ENCODE data around the gene SLC6A18.
A peak's percentile ranks its signal among the peaks of the same experiment; 100 is the strongest.

The SLC6A18 gene

DNA sequence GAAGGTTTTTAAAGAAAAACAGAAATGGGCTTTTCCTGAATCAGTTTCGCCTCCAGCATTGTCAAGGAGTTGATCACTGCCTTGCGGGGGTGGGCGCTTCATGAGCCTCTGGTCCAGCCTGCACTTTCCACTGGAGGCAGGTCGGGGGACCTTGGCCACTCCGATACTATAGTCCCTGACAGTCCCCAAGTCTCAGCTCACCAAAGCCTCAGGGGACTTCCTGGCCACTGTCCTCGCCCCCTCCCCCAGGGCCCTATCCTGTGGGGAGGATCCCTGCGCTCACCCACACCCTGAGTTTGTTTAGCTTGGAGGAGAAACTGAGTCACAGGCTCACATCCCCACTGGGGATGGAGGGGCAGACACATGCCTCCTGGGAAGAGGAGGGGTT is 22.4 kb upstream of the SLC6A18 start:
- DNase-seq (ENCODE audit: low read depth) = no peak

DNA sequence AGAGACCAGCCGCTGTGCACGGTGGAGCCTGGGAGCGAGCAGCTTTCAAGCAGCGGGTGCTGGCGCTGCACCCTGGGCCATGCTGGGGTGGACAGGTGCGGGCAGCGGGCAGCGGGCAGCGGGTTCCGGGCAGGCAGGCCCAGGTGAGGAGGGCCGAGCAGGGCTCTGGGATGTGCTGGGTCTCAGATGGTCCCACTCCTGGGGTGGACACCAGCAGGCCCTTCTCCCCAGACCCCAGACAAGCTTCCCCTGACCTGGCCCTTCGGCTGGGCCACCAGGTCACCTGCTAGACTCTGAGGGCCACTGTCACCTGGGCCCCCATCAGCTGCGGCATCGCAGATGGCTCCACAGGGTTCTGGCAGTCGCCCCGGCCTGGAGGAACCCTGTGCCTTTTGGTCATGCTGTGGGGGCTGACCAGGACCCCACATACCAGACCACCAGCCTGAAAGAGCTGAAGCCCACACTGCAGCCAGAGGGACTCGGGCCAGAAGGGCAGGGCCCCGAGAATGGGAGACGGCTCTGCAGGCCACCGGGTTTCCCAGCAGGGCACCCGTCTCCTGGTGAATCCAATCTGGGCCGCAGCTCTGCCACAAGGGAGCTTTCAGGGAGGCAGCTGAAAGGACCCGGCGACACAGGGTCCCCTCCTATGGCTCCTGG is 21.7 kb upstream of the SLC6A18 start:
- no peak for DNase-seq (ENCODE audit: low read depth)

DNA sequence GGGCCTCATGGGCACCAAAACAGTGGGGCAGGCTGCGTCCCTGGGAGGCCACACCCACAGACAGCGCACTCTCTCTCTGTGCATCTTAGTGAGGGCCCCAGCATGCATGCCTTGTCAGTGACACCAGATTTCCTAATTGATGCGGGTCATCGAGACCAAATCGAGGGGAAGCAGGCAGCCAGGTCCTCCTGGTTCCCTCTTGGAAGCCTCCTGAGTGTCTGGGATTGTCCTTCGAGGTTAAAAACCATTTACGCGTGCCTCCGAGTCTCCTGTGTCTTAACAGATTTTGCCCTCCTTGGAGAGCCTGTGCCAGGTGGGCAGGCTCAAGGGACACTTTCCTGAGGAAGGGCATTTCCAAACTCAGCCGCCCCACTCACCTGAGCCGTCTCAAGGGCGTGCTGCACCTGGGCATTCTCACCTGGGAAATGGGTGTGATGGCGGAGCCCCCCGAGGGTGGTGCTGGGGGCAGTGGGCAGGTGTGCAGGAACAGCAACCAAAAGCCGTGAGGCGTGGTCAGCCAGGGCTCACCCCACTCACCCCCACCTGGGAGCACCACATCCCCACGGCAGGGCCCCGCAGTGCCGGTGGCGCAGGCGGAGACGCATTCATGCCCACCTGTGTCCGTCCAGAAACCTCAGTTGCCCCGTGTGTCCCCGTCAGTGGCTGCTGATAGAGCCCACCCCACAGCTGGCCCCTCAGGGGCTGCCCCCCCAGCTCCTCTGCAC is 21.1 kb upstream of the SLC6A18 start:
- DNase-seq (ENCODE audit: low read depth) = no peak

DNA sequence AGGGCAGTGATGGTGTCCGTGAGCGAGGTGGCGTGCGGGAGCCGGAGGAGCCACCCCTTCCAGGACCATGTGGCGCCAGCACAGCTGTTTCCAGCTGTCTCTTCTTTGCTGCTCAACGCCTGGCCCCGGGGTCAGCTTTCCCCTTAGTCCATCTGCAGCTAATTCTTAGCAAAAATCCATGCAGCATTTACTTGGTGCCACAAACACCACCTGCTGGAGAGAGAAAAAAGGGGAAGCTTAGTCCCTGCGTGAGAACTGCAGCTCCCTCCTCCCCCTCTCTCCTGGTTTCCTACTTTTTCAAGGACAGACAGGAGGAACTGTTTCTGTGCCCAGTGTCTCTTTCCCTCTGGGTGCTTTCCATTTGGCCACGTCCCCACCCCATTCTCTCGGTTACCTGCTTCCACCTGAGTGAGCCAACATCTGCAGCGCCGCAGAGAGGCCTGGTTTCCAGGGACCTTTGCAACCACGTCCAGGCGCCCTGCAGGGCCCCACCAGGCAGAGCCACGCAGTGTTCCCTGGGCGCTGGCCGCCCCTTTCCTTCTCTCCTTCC is 20.4 kb upstream of the SLC6A18 start:
- DNase-seq (ENCODE audit: low read depth) = no peak

DNA sequence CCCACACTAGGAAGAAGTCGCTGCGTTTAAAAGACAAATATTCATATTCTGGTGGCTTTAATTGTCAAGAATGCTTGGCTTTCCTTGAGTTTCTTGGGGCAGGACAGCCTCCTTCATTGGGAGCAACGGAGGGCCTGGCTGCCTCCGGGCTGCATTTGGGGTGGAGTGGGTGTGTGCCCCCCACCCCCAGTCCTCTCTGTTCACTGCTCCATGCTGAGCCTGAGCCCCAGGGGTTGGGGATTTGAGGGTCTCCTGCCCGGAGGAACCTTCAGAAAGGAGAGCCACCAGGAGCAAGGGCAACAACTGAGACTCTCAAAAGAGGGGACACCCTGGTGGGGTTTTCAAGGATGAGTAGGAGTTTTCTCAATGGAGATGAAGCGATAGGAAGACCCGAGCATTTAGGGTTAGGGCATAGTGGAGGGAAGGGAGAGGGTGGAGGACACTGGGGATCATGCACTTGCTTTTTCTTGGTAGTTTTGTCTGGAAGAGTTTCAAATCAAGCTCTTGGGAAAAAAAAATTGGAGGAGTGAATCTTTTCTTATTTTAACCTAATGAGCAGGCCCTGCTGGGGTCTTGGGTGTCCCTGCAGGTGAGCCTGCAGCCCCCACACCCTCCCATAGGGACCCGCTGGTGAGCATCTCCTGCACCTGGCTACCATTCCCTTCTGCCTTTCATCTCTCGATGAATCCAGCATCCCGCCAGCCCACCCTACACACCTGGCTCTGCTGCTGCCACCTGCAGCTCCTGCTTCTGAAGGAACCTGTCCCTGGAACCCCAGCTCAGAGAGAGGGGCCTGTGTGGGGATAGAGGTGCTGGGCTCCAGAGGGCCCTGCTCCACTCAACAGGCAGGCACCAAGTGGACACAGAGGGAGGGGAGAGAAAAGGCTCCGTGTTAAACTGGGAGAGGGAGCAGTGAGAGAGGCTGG is 19.7 kb upstream of the SLC6A18 start:
- no peak for DNase-seq (ENCODE audit: low read depth)

DNA sequence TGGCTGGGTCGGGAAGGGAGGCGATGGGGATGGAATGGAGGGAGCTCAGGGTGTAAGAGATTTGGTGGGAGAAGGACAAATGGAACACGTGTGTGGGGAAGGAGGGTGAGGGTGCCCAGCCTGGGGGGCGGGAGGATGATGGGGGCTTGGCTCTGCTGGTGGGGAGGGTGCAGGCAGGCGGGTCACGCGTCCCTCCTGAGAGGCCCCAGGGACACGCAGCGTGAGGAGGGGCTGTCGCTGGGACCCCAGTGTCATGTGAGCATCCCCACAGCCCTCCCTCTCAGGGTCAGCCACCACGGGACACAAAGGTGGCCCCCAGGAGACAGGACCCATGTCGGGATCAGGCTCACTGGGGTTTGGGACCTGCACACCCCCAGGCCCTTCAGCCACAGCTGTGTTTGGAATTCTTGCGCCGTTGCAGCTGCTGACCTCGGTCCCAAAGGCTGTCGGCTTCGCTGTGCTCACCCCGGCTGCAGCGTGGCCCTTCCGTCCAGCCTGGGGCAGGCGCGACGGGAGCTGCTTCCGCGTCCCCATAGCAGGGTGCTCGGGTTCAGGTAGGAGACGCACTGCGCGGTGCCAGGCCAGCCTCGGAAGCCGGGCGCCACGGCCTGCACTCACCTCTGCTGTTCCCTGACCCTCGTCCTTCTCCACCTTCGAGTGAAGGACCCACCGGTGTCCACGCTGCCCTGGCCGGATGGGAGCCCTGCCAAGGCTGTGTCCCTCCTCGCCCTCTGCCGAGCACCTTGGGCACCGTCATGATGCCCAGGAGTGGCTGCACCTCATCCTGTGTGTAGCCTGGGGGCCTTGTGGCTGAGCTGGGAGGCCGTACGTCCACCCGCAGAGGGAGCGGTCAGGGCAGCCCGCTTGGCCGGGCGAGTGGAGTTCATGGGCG is 18.4 kb upstream of the SLC6A18 start:
- DNase-seq (ENCODE audit: low read depth) = no peak

DNA sequence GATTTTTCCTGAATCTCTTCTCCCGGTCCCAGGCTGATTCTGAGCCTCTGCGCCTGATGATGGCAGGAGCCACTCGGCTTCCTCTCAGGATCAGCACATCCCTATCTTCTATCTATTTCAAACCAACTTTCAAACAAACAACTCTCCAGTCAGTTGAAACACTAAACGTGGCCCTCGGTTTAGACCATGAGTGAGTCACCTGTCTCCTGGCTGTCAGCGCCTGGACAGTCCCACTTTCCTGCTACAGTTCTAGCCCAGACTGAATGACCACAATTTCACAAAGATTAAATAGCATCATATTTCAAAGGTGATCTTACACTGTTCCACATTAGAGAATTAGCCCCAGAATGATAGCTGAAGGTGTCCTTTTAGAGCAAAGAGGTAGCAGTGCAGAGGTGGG is 17.6 kb upstream of the SLC6A18 start:
- no peak for DNase-seq (ENCODE audit: low read depth)

DNA sequence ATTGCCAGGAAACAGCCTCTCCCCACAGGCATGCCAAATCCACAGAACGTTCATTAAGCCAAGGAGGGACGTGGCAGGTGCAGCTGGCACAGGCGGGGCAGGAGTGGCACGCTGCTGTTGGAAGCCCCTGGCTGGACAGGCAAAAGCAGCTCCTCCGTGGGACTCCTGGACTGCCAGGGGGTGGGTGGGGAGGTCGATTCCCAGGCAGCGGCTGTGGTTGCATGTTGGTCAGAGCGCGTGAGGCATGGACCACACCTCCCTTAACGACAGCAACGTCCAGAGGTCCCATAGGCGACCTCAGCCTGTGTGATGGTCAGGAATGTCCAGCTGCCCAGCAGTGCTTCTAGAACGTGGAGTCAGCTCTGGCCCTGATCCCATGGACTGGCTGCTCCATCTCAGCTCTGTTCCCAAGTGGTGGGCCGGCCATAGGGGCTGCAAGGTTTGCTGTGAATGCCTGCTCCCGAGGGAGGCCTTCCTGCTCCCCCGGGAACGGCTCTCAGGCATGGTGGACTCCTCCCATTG is 16.9 kb upstream of the SLC6A18 start:
- no peak for DNase-seq (ENCODE audit: low read depth)

DNA sequence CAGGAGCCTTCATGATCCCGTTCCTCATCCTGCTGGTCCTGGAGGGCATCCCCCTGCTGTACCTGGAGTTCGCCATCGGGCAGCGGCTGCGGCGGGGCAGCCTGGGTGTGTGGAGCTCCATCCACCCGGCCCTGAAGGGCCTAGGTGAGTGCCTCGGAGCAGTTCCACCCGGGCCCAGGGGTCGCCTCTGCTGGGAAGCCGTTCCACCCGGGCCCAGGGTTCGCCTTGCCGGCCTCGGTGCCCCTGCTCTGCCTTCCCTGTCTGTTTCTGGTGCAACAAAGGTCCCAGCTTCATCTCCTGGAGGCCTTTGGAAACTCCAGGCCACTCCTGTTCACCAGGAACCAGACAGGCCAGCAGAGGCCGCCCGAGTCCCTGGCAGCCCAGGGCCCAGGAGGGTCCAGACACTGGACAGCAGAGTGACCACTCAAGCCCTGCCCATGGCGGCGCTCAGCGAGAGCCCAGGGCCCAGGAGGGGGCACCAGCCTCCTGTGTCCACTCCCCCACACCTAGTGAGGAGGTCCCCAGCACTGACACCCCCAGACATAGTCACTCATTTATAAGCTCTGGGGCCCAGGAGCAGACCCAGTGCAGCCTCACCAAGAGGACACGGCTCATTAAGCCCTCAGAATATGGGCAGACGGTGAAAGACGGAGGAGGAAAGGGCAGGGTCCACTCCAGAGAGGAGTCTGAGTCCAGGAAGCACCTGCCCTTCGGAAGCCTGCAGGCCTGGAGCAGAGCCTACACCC is 16.3 kb upstream of the SLC6A18 start:
- DNase-seq (ENCODE audit: low read depth) = peak; percentile 3

DNA sequence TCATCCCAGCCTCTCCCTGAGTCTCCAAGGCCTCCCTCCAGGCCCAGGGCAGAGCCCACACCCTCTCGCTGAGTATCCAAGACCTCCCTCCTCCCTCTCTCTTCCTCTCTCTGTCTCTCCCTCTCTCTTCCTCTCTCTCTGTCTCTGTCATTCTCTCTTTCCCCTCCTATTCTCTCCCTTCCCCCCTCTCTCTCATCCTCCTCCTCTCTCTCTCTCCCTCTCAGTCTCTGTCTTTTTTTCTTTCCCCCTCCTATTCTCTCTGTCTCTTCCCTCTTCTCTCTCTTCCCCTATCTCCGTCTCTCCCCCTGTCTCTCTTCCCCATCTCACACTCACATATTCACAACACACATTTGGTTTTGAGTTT is 15.7 kb upstream of the SLC6A18 start:
- no peak for DNase-seq (ENCODE audit: low read depth)

DNA sequence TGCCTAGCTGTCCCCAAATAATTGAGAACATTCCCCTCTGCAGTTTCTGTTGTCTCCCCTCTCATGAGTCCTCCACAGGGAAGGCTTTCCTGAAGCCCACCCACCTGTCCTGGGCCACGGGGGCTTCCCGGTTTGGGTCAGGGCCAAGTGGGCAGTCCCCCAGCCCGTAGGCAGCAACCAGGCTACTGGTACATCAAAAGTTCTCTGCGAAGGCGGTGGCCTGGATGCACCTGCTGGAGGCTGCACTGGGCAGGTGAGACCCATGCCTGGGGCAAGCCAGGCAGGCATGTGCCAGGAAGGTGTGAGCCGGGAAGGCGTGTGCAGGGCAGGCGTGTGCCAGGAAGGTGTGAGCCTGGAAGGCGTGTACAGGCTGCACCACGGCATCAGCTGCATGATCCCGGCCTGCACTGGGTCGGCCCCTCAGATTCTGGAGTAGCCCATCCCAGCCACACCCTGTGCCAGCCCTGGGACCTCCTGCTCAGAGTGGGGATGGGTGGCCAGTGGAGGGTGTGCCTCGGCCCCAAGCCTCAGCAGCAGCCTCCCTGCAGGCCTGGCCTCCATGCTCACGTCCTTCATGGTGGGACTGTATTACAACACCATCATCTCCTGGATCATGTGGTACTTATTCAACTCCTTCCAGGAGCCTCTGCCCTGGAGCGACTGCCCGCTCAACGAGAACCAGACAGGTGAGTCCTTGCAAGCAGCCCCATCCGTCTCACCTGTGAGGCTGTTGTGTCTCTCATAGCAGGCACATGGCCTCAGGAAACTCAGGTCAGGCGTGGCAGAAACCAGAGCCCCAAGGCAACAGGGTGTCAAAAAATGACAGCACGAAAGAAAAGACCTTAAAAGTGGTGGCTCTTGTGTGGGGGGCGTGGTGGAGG is 15.0 kb upstream of the SLC6A18 start:
- no peak for DNase-seq (ENCODE audit: low read depth)

DNA sequence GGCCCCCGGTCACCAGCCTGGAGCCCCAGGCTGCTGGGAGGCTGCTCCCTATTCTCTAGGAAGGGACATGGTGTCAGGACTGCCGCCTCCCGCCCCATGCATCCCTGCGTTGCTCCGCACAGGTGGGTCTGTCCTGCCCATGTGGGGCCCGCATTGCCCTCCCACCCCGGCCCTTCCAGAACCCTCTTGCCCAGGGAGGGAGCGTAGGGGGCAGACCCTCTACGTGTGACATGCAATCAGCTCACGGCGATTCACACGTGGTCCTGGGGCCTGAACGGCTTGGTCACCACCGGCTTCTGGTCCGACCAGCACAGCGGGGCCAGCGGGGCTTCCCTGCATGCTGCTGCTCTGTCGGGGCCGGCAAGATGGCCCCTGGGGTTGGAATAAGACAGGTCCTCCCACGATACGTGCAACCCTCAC is 14.3 kb upstream of the SLC6A18 start:
- no peak for DNase-seq (ENCODE audit: low read depth)

DNA sequence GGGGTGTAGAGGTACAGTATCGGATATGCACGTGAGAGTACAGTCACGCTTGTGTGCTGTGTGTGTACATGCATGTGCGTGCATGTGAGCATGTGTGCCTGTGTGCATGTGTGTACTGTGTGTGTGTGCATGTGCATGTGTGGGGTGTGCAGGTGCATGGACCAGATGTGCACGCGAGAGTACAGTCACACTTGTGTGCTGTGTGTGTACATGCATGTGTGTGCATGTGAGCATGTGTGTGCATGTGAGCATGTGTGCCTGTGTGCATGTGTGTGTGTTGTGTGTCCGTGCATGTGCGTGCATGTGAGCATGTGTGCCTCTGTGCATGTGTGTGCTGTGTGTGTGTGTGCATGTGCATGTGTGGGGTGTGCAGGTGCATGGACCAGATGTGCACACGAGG is 13.5 kb upstream of the SLC6A18 start:
- DNase-seq (ENCODE audit: low read depth) = no peak

DNA sequence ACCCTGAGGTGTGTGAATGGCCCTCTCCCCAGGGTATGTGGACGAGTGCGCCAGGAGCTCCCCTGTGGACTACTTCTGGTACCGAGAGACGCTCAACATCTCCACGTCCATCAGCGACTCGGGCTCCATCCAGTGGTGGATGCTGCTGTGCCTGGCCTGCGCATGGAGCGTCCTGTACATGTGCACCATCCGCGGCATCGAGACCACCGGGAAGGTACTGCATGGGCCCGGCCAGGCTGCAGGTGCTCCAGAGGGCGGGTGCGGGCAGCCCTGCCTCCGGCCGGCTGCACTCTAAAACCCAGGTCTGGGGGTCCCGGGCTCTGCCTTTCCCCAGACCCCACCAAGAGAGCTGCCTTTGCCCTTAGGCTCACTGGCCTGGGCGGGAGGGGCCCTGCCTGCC is 12.9 kb upstream of the SLC6A18 start:
- DNase-seq (ENCODE audit: low read depth) = no peak

DNA sequence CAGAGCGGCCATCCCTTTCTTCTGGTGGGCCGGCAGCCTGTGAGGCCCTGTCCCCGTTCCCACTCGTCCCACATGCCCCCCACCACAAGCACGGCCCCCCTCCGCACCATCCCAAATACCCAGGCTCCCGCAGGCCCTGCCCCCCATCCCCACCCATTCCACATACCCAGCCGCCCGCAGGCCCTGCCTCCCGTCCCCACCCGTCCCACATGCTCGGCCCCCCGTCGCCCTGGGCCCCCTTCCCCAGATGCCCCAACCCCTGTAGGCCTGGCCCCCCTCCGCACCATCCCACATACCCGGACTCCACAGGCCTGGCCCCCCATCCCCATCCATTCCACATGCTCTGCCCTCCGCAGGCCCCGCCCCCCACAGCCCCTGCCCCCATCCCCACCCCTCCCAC is 12.3 kb upstream of the SLC6A18 start:
- DNase-seq (ENCODE audit: low read depth) = no peak

DNA sequence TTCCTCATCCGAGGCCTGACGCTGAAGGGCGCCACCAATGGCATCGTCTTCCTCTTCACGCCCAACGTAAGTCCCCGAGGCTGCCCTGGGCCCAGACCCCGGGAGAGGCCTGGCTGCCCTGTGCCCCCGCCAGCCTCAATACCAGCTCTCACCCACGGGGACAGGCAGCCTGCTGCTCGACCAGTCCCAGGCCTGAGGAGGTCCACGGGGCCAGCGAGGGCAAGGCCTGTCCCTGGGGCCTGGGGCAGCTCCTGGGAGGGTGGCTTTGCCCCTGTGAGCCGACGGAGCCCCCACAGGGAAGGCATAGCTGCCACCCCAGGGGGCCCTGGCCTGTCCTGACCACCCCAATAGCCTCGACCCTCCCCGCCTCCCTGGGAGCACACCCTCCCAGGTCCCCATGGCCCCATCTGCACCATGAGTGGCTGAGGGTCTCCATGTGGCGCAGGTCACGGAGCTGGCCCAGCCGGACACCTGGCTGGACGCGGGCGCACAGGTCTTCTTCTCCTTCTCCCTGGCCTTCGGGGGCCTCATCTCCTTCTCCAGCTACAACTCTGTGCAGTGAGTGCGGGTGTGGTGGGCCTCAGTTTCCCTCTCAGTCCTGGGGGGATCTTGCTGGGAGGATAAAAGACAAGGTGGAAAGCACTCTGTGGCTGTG is 11.5 kb upstream of the SLC6A18 start:
- DNase-seq (ENCODE audit: low read depth) = no peak

DNA sequence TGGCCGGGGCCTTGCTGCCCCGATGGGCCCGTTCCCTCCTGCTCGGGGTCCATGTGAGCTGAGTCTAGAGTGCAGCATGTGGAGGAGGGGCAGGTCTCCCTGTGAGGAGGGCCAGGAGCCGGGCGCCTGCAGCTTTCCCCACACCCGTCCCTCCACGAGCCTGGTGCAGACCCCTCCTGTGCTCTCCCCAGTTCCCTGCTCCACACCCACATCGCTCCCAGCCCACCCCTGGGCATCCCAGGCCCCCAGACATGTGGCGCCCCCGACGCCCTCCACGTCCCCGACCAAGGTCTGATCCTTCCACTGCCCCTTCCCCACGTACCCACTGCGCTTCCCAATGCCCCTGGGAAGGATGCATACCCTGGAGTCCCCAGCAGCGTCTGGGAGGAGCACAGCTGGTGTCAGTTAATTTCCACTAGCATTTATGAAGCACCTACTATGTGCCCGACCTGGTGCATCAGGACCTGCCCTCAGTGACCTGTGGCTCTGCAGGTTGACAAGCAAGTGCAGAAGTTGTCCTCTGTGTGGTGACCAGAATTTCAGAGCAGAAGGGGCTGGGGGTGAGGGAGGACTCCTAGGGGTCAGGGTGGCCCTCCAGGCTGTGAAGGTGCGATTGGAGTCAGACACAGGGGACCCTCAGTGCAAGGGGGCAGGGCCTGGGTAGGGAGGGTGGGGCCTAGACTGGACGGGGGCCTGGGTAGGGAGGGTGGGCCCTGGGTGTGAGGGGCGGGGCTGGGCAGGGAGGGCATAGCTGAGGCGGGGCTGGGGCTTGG is 10.8 kb upstream of the SLC6A18 start:
- no peak for DNase-seq (ENCODE audit: low read depth)

DNA sequence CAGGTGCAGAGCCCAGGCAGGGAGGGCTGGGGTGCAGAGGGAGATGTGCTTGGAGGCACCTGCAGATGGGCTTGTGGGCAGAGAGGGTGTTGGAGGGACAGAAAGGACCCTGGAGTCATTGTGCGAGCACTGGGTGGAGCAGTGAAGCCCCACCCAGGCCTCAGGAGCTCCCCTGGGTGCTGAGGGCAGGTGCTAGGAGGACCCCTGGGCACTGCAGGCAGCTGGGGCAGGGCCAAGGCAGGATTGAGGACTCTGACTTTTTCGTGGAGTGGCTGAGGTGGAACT is 10.3 kb upstream of the SLC6A18 start:
- no peak for DNase-seq (ENCODE audit: low read depth)
